SU-DHL-6 (cell line): ENCODE measurements around the gene TLR8.
A peak's percentile ranks its signal among the peaks of the same experiment; 100 is the strongest.

ENCODE experiments used
- H2AFZ ChIP-seq: fragments of 200-600 bp; sonication (generic); 2 replicates; pipeline ENCODE4 v1.6.1; 2014; ENCODE audit warnings: low read depth, mild to moderate bottlenecking, moderate library complexity, mixed read lengths, antibody characterized with exemption, low read length; ENCODE audit not compliant: severe bottlenecking
- H3F3A ChIP-seq: fragments of 200-600 bp; shearing (Covaris generic); 2 replicates; pipeline ENCODE4 v1.6.0; 2016; ENCODE audit warnings: antibody characterized with exemption, mild to moderate bottlenecking; ENCODE audit not compliant: insufficient read depth
- H3K27ac ChIP-seq: fragments of 200-600 bp; sonication (generic); 2 replicates; pipeline ENCODE4 v1.5.1; 2016; ENCODE audit warnings: low read depth, mild to moderate bottlenecking, low read length, moderate library complexity, mixed read lengths
- H3K27me3 ChIP-seq: fragments of 200-600 bp; sonication (generic), shearing (Covaris generic); 2 replicates; pipeline ENCODE4 v1.6.0; 2014; ENCODE audit warnings: mild to moderate bottlenecking, low read length
- H3K36me3 ChIP-seq: fragments of 200-600 bp; sonication (generic); 2 replicates; pipeline ENCODE4 v1.6.1; 2014; ENCODE audit warnings: mild to moderate bottlenecking, low read length, mixed read lengths
- H3K4me2 ChIP-seq: fragments of 300-600, 200-600 bp; shearing (Covaris generic), sonication (generic); 2 replicates; pipeline ENCODE4 v1.6.0; 2014; ENCODE audit warnings: low read length, low read depth, mild to moderate bottlenecking; ENCODE audit not compliant: poor library complexity, severe bottlenecking
- H3K4me3 ChIP-seq: fragments of 200-600 bp; sonication (generic); 2 replicates; pipeline ENCODE4 v1.5.1; 2014; ENCODE audit warnings: antibody characterized with exemption, low read length, mild to moderate bottlenecking, mixed read lengths; ENCODE audit not compliant: insufficient read depth, poor library complexity, severe bottlenecking
- H3K79me2 ChIP-seq: fragments of 200-600 bp; sonication (generic); 2 replicates; pipeline ENCODE4 v1.6.1; 2014; ENCODE audit warnings: mild to moderate bottlenecking, low read length, moderate library complexity; ENCODE audit not compliant: insufficient read depth
- H3K9ac ChIP-seq: fragments of 200-600 bp; sonication (generic); 2 replicates; pipeline ENCODE4 v1.7.0; 2014; ENCODE audit warnings: mild to moderate bottlenecking, low read length
- H3K9me2 ChIP-seq: fragments of 200-600 bp; sonication (generic); replicated peaks from 2 replicates; pipeline ENCODE4 v1.6.1; 2014; ENCODE audit warnings: low read length; ENCODE audit not compliant: insufficient read depth
- H3K9me3 ChIP-seq: fragments of 200-600 bp; sonication (generic); 2 replicates; pipeline ENCODE4 v1.6.1; 2014; ENCODE audit warnings: low read length, mixed read lengths; ENCODE audit not compliant: insufficient read depth
- H4K20me1 ChIP-seq: fragments of 200-600 bp; sonication (generic); 2 replicates; pipeline ENCODE4 v1.6.1; 2014; ENCODE audit warnings: low read depth, mild to moderate bottlenecking, antibody characterized with exemption, low read length, moderate library complexity, mixed read lengths
- CTCF ChIP-seq: fragments of 200-600 bp; sonication (generic); IDR thresholded peaks from one replicate; pipeline ENCODE4 v1.5.1; 2017; ENCODE audit warnings: antibody characterized with exemption, mild to moderate bottlenecking, low read length, moderate library complexity; ENCODE audit not compliant: insufficient read depth, poor library complexity, severe bottlenecking
- EZH2phosphoT487 ChIP-seq: fragments of 200-600 bp; sonication (generic), shearing (Covaris generic); conservative IDR thresholded peaks from 2 replicates; pipeline ENCODE4 v1.6.1; 2018; ENCODE audit warnings: mild to moderate bottlenecking, antibody characterized with exemption, low read length, moderate library complexity, mixed read lengths

TLR8 gene

DNA sequence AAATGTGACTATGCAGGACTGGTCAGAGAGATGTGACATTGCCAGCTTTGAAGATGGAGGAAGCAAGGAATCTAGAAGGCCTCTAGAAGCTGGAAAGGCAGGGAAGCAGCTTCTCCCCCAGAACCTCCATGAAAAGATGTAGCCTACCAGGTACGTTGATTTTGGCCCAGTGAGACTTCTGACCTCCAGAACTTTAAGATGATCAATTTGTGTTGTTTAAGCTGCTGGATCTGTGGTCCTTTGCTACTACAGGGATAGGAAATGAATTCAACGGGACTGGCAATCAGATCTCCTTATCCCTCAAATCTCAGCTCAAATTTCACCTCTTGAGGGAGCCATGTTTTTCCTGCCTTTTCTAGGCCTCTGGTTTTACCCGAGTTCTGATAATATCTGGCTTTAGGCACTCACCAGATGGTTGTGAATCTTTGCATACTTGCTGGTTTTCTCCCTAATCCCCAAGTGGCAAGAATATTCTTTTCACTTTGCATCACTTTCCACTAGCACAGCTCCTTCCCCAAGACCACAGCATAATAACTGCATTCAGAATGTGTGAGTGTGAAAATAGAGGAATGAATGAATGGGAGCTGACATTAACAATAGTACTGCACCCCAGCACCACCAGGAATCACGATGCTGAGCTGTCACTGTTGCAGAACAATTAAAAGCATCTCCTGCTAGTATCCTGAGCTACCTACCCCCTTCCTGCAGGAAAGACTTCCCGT is 42.9 kb downstream of the TLR8 start:
- peak overlapping the region; percentile 96 for H3K27ac ChIP-seq
- no peaks in the 10 kb centered on the region for H3K9me3 ChIP-seq

DNA sequence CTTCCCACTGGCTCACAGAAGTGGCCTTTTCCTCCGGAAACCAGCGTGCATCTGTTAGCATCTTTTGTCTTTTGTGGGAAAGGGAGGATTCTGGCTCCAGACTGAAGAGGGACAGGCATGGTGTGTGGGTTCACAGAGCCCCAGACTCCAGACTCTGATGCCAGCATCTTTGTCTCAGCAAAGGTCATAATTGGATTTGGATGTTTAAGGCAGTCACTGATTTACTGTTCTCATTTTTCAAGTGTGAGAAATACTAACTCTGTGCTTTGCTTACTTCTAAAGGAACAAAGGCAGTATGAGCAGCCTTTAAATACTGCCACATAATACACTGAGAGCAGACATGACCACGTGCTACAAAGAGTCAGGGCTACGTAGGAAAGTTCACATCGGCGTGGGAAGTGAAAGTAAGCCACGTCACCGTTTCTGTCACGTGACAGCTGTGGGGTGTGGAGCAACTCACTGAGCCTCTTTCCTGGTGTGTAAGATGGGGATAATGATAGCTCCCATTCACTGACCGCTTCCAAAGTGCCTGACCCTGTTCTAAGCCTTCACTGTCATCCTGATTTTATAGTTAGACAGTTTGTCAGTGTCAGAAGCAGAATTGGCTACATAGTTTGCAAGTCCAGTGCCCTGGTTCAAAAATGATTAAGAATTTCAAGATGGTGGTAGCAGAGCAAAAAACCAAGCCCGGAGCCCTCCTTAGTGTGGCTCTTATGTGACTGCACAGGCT is 43.7 kb downstream of the TLR8 start:
- Histone ChIP-seq H3K27ac (peak overlapping the region; percentile 96), H3K9ac (peak overlapping the region; percentile 55), H3K79me2 (no peaks in the 10 kb centered on the region; the same call in 1 of the 2 replicates), H3K4me2 (peak overlapping the region; percentile 84), H2AFZ (no peak overlapping the region), H3K4me3 (peak overlapping the region; percentile 9), H3K27me3 (no peaks in the 10 kb centered on the region), H4K20me1 (no peaks in the 10 kb centered on the region), H3K9me2 (no peaks in the 10 kb centered on the region), H3K36me3 (no peaks in the 10 kb centered on the region), H3F3A (peaks cover 56% of the 10 kb centered on the region), H3K9me3 (no peaks in the 10 kb centered on the region)
- no peak for TF ChIP-seq CTCF

More for the DNA sequence above, 42.9 kb downstream of the TLR8 start:
- Histone ChIP-seq H4K20me1 (no peaks in the 10 kb centered on the region), H3K9ac (peak overlapping the region; percentile 55), H3K36me3 (no peaks in the 10 kb centered on the region), H2AFZ (peak overlapping the region; percentile 57), H3K27me3 (no peaks in the 10 kb centered on the region), H3K4me3 (no peak overlapping the region), H3F3A (peaks cover 49% of the 10 kb centered on the region), H3K79me2 (no peaks in the 10 kb centered on the region; the same call in 1 of the 2 replicates), H3K4me2 (peak overlapping the region; percentile 84), H3K9me2 (no peaks in the 10 kb centered on the region)
- no peak for TF ChIP-seq EZH2phosphoT487
- no peak for TF ChIP-seq CTCF

GRCh38 chrX:12950851-12951594 is 44.6 kb downstream of the TLR8 start:
- H3K79me2 ChIP-seq: no peaks in the 10 kb centered on the region; the same call in 1 of the 2 replicates

More at GRCh38 chrX:12950851-12951594, 44.6 kb downstream of the TLR8 start:
- Histone ChIP-seq H3K36me3 (no peaks in the 10 kb centered on the region), H3K4me3 (peak overlapping the region; percentile 41), H3F3A (peaks cover 65% of the 10 kb centered on the region), H3K9me3 (no peaks in the 10 kb centered on the region), H3K9ac (peak overlapping the region; percentile 55), H3K4me2 (peak overlapping the region; percentile 84), H3K9me2 (no peaks in the 10 kb centered on the region), H3K27me3 (no peaks in the 10 kb centered on the region), H2AFZ (no peak overlapping the region), H3K27ac (peak overlapping the region; percentile 96), H4K20me1 (no peaks in the 10 kb centered on the region)
- no peak for TF ChIP-seq EZH2phosphoT487
- peak; percentile 71 for TF ChIP-seq CTCF
